ENCODE results near the gene RPS5. TPM values are rescaled to one million over a fixed set of nuclear protein-coding genes. Genes with fewer than 3 reads are reported as not detected.
"Not testable (repeated sequence)": the region's sequence is repeated elsewhere in the genome, so short reads cannot be mapped to it uniquely, and the experiment has no call there.

The RPS5 gene
- total RNA-seq, 1 donor from 2014 or later = 3,737 TPM

DNA sequence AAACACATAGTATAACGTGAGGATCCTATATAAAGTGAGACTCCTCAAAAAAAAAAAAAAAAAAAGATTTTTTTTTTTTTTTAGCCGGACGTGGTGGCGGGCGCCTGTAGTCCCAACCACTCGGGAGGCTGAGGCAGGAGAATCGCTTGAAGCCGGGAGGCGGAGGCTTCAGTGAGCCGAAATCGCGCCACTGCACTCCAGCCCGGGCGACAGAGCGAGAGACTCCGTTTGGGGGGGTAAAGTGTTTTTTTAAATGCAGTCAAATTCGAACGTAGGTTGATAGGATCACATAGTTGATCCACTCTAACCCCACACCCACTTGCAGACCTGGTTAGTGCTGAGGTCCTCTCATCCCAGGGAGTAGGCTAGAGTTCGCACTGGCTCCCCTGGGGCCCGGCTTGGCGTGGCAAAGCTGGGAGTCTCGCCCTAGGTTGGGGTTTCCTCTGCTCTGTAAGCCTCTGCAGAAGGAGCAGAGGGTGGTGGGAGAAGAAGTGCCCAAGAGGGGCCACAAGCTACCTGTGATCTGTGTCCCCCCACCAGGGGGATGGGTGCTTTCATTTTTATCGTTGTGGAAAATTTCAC lies 14.9 kb downstream of the RPS5 start:
- Histone ChIP-seq H3K36me3 (ENCODE audit: control insufficient read depth in 3 of 3, insufficient read depth in 3 of 3, low read length in 3 of 3) (peaks cover 0 to 3% (median 0%) of the 10 kb centered on the region in 3 donors), H3K4me1 (ENCODE audit: control insufficient read depth in 3 of 3, insufficient read depth in 3 of 3, low read length in 3 of 3) (peaks cover 12 to 22% (median 16%) of the 10 kb centered on the region in 3 donors), H3K9ac (ENCODE audit: low read depth in 1 of 3, low read length in 3 of 3) (no peak overlapping the region), H3K27me3 (ENCODE audit: control insufficient read depth in 3 of 3, insufficient read depth in 3 of 3, low read length in 3 of 3) (peaks cover 10 to 24% (median 17%) of the 10 kb centered on the region in 3 donors), H3K4me3 (ENCODE audit: low read length in 3 of 3) (peak overlapping the region in 1 of 3 donors; percentile 71), H3K9me3 (ENCODE audit: control insufficient read depth in 3 of 3, low read length in 3 of 3) (no peaks in the 10 kb centered on the region), H3K27ac (ENCODE audit: low read depth, low read length) (no peak overlapping the region)

DNA sequence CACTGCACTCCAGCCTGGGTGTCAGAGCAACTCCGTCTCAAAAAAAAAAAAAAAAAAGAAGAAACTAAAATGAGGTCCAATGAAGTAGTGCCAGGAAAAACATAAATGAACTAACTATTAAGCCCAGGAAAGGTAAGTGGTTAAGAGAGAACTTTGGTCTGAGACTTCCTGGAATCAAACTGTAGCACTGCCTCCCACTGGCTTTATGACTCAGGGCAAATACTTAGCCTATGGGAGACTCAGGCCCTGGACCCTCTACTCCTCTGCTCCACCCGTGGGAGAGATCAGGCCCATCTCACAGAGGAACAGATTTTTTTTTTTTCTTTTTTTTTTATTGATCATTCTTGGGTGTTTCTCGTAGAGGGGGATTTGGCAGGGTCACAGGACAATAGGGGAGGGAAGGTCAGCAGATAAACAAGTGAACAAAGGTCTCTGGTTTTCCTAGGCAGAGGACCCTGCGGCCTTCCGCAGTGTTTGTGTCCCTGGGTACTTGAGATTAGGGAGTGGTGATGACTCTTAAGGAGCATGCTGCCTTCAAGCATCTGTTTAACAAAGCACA lies 16.9 kb downstream of the RPS5 start:
- not testable (repeated sequence) for H3K9ac ChIP-seq (ENCODE audit: low read depth in 1 of 3, low read length in 3 of 3); H3K4me3 ChIP-seq (ENCODE audit: low read length in 3 of 3); H3K36me3 ChIP-seq (ENCODE audit: control insufficient read depth in 3 of 3, insufficient read depth in 3 of 3, low read length in 3 of 3); H3K27ac ChIP-seq (ENCODE audit: low read depth, low read length); H3K9me3 ChIP-seq (ENCODE audit: control insufficient read depth in 3 of 3, low read length in 3 of 3); H3K27me3 ChIP-seq (ENCODE audit: control insufficient read depth in 3 of 3, insufficient read depth in 3 of 3, low read length in 3 of 3)
- peaks cover 23 to 41% (median 26%) of the 10 kb centered on the region in 3 donors for H3K4me1 ChIP-seq (ENCODE audit: control insufficient read depth in 3 of 3, insufficient read depth in 3 of 3, low read length in 3 of 3)

DNA sequence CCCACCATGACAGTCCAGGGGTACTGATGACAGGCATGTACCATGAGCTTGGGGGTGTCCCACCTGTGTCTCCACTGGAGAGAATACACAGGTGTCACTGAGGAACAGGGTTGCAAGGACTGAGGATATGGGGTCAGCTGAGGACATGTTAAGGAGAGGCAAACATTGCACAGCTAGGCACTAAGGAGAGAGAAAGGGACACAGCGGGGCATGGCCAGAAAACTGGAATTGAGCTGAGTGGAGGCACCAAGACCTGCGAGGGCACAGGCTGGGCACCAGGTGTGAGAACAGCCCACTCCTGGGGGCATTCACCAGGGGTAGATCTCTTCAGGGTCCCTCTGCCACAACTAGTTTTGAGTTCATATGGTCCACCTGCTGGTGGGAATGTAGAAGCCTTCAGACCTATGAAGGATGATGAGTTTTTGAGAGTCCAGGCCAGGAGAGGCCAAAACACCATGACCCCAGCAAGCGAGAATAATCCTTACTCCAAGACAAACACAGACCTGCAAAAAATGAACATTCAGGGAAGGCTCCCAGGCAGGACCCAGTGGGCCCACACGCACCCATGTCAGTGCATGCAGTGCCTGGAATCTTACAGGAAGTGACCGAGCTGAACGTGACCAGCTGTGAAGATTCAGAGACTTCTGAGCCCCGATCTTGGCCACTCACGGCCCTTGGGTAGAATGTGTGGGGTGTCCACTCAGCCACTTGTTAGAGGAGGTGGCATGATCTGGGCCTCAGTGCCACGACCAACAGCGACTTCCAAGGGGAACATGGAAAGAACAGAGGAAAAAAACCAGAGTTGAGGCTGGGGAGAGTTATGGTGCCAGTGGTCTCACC lies 20.0 kb downstream of the RPS5 start:
- no peaks in the 10 kb centered on the region for H3K9me3 ChIP-seq (ENCODE audit: control insufficient read depth in 3 of 3, low read length in 3 of 3)
- no peak overlapping the region for H3K27ac ChIP-seq (ENCODE audit: low read depth, low read length)
- no peaks in the 10 kb centered on the region for H3K27me3 ChIP-seq (ENCODE audit: control insufficient read depth in 3 of 3, insufficient read depth in 3 of 3, low read length in 3 of 3)
- H3K36me3 ChIP-seq (ENCODE audit: control insufficient read depth in 3 of 3, insufficient read depth in 3 of 3, low read length in 3 of 3) = peaks cover 0 to 3% (median 0%) of the 10 kb centered on the region in 3 donors
- H3K4me1 ChIP-seq (ENCODE audit: control insufficient read depth in 3 of 3, insufficient read depth in 3 of 3, low read length in 3 of 3) = peaks cover 24 to 39% (median 25%) of the 10 kb centered on the region in 3 donors
- peak overlapping the region; percentile 89 to 98 (median 96) for H3K4me3 ChIP-seq (ENCODE audit: low read length in 3 of 3)
- peak overlapping the region in 2 of 3 donors; percentile 96 for H3K9ac ChIP-seq (ENCODE audit: low read depth in 1 of 3, low read length in 3 of 3)

DNA sequence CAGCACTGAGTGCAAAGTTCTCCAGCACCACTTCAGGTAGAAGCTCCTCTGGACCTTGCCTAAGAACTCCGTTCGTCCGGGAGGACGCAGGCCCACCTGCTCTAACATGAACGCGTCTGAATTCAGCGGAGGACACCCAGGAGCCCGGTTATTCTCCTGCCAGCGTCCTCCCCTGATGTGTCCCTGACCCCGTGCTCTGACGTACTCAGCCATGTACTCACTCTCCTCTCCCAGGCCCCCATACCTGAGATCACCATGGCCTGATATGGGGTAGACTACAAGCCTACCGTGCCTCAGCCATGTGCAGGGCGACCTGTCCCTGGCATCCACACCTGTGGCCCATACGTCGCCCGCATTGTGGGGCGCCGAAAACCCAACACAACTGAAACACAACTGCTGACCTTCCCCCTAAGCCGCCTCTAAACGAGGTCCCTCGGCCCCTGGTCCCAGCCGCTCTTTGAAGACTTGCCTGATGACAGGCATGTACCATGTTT lies 20.6 kb downstream of the RPS5 start:
- Histone ChIP-seq H3K36me3 (ENCODE audit: control insufficient read depth in 3 of 3, insufficient read depth in 3 of 3, low read length in 3 of 3) (peaks cover 0 to 3% (median 0%) of the 10 kb centered on the region in 3 donors), H3K4me3 (ENCODE audit: low read length in 3 of 3) (peak overlapping the region; percentile 89 to 98 (median 96)), H3K4me1 (ENCODE audit: control insufficient read depth in 3 of 3, insufficient read depth in 3 of 3, low read length in 3 of 3) (peaks cover 23 to 38% (median 25%) of the 10 kb centered on the region in 3 donors), H3K9me3 (ENCODE audit: control insufficient read depth in 3 of 3, low read length in 3 of 3) (no peaks in the 10 kb centered on the region), H3K27me3 (ENCODE audit: control insufficient read depth in 3 of 3, insufficient read depth in 3 of 3, low read length in 3 of 3) (no peaks in the 10 kb centered on the region), H3K9ac (ENCODE audit: low read depth in 1 of 3, low read length in 3 of 3) (peak overlapping the region; percentile 91 to 96 (median 96)), H3K27ac (ENCODE audit: low read depth, low read length) (peak overlapping the region; percentile 91)

DNA sequence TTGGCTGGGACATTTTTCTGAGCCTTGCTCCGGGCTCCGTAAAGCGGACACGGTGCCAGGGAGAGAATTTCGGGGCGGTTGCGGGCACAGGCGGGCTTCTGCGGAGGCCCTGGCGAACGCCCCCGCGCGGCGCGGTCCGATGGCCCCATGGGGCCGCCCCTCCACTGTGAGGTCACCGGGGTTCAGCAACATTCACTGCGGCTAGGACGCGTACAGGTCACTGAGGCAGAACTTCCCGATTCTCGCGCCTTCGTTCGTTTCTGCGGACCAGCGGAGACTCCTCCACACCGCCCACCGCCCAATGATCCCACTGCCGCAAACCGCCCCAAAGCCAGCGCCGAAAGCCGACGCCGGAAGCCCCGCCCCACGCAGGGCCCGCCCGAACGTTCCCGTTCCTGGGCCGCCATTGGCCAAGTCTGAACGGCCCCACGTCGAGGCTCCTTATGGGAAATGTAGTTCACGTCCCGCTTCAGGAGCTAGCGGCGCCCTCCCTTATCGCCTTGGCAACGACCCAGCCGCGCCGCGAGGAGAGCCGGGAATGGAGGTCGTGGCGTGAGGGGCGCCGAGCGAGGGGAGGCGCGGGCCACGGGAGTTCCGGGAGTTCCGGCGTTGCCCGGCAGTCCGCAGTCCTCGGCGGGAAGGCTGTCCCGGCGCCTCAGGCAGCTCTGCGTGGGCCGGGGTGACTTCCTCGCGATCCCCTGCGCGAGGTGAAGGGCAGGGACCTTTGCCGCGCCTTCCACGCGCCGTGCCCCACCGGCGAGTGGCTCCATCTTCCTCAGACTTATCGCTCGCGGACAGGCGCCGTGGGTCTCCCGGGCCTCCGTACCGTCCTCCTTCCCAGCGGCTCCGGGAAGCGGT lies 21.3 kb downstream of the RPS5 start, which contains the start of gene ZNF584:
Gene ZNF584 (plus strand): TSS at position 498 of the 858 bp plus-strand sequence. CDS start 499 bp downstream, outside the sequence.
- H3K27ac ChIP-seq (ENCODE audit: low read depth, low read length) = peak within 1 kb of the TSS; percentile 91
- peak within 1 kb of the TSS; percentile 91 to 96 (median 96) for H3K9ac ChIP-seq (ENCODE audit: low read depth in 1 of 3, low read length in 3 of 3)
- no peaks in the 10 kb centered on the region for H3K9me3 ChIP-seq (ENCODE audit: control insufficient read depth in 3 of 3, low read length in 3 of 3)
- no peaks in the 10 kb centered on the region for H3K27me3 ChIP-seq (ENCODE audit: control insufficient read depth in 3 of 3, insufficient read depth in 3 of 3, low read length in 3 of 3)
- H3K36me3 ChIP-seq (ENCODE audit: control insufficient read depth in 3 of 3, insufficient read depth in 3 of 3, low read length in 3 of 3) = peaks cover 0 to 3% (median 0%) of the 10 kb centered on the region in 3 donors
- H3K4me3 ChIP-seq (ENCODE audit: low read length in 3 of 3) = peak within 1 kb of the TSS; percentile 89 to 98 (median 96)
- H3K4me1 ChIP-seq (ENCODE audit: control insufficient read depth in 3 of 3, insufficient read depth in 3 of 3, low read length in 3 of 3) = peaks cover 23 to 38% (median 25%) of the 10 kb centered on the region in 3 donors

DNA sequence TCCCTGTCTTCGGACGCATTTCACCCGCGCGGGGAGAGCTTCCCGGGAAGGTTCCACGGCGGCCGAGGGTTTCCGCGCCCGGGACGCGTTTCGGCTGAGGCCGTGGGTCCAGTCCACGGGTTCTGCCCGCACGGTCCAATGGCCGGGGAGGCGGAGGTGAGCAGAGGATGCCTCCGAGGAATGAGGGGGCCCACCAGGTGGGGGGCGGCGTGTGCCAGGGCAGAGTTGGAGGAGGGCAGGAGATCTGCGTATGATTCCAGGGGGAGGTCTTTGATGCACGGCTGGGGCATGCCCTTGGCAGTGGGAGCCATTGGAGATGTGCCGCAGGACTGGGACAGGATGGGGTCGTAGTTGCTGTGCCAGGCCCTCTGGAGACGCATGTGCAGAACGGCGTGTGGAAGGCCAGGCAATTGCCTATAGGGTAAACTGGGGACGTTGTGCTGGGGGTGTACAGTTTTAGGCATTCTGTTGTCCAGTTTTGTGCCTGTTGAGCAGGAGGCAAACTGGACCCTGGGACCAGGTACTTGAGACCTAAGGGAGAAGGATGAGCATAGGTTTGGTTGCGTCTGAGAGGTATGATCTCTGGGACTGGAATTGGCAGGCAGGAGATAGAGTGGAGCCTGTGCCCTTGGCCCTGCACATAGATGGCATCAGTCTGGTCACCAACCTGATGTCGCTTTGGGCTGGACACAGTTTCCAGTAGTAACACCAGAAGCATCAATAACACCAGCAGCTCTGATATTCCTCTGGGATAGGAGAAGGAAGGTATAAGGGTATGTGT lies 22.1 kb downstream of the RPS5 start:
- peak overlapping the region; percentile 91 for H3K27ac ChIP-seq (ENCODE audit: low read depth, low read length)

DNA sequence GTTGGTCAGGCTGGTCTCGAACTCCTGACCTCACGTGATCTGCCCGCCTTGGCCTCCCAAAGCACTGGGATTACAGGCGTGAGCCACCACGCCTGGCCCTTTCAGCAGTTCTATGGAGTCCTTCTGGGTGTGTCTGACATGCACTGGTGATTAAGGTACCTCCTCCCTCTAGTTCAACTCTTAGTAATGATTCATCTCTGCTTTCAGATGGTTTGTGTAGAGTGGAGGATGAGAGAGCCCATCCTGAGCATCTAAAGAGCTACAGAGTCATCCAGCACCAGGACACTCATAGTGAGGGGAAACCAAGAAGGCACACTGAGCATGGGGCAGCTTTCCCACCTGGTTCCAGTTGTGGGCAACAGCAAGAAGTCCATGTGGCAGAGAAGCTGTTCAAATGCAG lies 29.5 kb downstream of the RPS5 start:
- Histone ChIP-seq H3K27ac (ENCODE audit: low read depth, low read length) (no peak overlapping the region), H3K4me1 (ENCODE audit: control insufficient read depth in 3 of 3, insufficient read depth in 3 of 3, low read length in 3 of 3) (no peaks in the 10 kb centered on the region), H3K4me3 (ENCODE audit: low read length in 3 of 3) (no peak overlapping the region), H3K36me3 (ENCODE audit: control insufficient read depth in 3 of 3, insufficient read depth in 3 of 3, low read length in 3 of 3) (peaks cover 31 to 43% (median 31%) of the 10 kb centered on the region in 3 donors), H3K9ac (ENCODE audit: low read depth in 1 of 3, low read length in 3 of 3) (no peak overlapping the region), H3K9me3 (ENCODE audit: control insufficient read depth in 3 of 3, low read length in 3 of 3) (peaks cover 0 to 3% (median 0%) of the 10 kb centered on the region in 3 donors), H3K27me3 (ENCODE audit: control insufficient read depth in 3 of 3, insufficient read depth in 3 of 3, low read length in 3 of 3) (no peaks in the 10 kb centered on the region)

More for the DNA sequence above, 22.1 kb downstream of the RPS5 start:
- Histone ChIP-seq H3K4me1 (ENCODE audit: control insufficient read depth in 3 of 3, insufficient read depth in 3 of 3, low read length in 3 of 3) (peaks cover 23 to 38% (median 25%) of the 10 kb centered on the region in 3 donors), H3K27me3 (ENCODE audit: control insufficient read depth in 3 of 3, insufficient read depth in 3 of 3, low read length in 3 of 3) (no peaks in the 10 kb centered on the region), H3K9ac (ENCODE audit: low read depth in 1 of 3, low read length in 3 of 3) (peak overlapping the region; percentile 91 to 96 (median 96)), H3K4me3 (ENCODE audit: low read length in 3 of 3) (peak overlapping the region; percentile 89 to 98 (median 96)), H3K36me3 (ENCODE audit: control insufficient read depth in 3 of 3, insufficient read depth in 3 of 3, low read length in 3 of 3) (peaks cover 0 to 3% (median 0%) of the 10 kb centered on the region in 3 donors), H3K9me3 (ENCODE audit: control insufficient read depth in 3 of 3, low read length in 3 of 3) (no peaks in the 10 kb centered on the region)

DNA sequence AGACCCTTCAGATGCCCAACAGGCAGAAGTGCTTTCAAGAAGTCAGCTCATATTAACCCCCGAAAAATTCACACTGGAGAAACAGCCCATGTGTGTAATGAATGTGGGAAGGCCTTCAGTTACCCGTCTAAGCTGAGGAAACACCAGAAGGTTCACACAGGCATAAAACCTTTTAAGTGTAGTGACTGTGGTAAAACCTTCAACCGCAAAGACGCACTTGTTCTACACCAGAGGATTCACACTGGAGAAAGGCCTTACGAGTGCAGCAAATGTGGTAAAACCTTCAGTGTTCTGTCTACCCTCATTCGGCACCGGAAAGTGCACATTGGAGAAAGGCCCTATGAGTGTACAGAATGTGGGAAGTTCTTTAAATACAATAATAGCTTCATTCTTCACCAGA lies 30.0 kb downstream of the RPS5 start:
- Histone ChIP-seq H3K36me3 (ENCODE audit: control insufficient read depth in 3 of 3, insufficient read depth in 3 of 3, low read length in 3 of 3) (peaks cover 31 to 43% (median 31%) of the 10 kb centered on the region in 3 donors), H3K4me3 (ENCODE audit: low read length in 3 of 3) (no peak overlapping the region), H3K9me3 (ENCODE audit: control insufficient read depth in 3 of 3, low read length in 3 of 3) (peaks cover 0 to 3% (median 0%) of the 10 kb centered on the region in 3 donors), H3K27me3 (ENCODE audit: control insufficient read depth in 3 of 3, insufficient read depth in 3 of 3, low read length in 3 of 3) (no peaks in the 10 kb centered on the region), H3K4me1 (ENCODE audit: control insufficient read depth in 3 of 3, insufficient read depth in 3 of 3, low read length in 3 of 3) (no peaks in the 10 kb centered on the region), H3K9ac (ENCODE audit: low read depth in 1 of 3, low read length in 3 of 3) (no peak overlapping the region), H3K27ac (ENCODE audit: low read depth, low read length) (no peak overlapping the region)

Measured in skeletal muscle tissue (tissue), 4 donors.